ENCODE results near the gene FAXDC2.
"Not testable (repeated sequence)": the region's sequence is repeated elsewhere in the genome, so short reads cannot be mapped to it uniquely, and the experiment has no call there.

Gene FAXDC2

DNA sequence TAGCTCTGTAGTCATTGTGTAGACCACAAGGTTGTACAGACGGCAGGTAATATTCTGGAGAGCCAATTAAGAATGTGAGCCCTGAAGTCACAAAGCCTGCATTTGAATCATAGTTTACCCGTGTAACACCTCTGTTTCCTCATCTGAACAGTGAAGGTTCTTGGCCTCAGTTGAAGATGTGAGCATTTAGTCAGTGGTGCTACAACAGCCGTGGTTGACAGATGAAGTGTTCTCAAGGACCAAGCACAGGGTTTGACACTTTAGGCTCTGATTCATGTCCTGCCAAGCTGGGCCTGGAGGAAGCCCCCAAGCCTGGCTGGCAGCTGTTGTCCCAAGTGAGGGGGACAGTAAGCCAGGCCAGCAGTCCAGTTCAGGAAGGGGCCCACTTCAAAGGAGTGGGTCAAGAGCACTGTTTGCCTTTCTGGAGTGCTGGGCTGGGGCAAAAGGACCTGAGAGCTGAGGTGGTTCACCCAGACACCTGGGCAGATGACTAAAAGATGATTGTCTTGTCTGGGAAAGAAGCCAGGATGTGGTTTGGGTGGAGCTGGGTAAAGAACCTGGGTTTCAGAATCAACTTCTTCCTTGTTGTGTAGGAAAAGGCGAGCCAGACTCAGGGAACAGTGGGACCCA lies 20.7 kb downstream of the FAXDC2 start:
- DNase-seq: no peak

DNA sequence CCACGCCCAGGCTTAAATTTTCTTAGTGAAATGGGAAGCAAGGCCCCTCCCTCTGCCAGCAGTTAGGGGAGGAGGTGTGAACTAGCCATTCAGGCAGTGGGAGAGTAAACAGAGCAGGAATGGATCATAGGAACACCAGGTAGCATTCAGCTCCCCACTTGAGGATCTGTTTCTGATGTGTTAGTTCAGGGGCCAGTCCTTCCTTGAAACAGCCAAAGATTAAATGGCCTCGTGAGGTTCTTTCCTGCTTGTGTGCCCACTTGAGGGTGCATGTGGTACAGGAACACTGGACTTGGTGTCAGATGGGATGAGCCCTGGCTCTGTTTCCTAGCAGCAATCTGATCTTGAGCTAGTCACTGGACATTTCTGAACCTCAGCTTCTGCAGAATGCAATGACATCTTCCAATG lies 21.2 kb downstream of the FAXDC2 start:
- no peak for DNase-seq

GRCh38 chr5:154824070-154824469 lies 26.3 kb downstream of the FAXDC2 start:
- no peak for DNase-seq

DNA sequence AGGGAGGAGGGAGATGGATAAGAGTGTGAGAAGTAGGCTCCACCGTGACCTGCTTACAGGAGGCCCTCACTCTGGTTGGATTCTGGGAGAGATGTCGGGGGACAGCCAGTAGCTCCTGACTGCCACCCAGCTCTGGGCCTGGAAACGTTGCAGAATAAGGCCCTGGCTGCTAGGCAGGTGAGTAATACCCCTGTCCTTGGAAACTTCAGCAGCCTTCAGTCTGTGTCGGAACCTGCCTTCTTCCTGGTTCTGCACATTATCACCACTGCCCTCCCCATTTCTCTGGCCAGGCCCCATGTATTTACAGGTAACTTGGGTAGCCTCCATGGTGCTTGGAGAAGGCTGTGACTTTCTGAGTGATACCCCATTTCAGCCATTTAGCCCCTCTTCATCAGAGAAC lies 26.8 kb downstream of the FAXDC2 start:
- no peak for DNase-seq

DNA sequence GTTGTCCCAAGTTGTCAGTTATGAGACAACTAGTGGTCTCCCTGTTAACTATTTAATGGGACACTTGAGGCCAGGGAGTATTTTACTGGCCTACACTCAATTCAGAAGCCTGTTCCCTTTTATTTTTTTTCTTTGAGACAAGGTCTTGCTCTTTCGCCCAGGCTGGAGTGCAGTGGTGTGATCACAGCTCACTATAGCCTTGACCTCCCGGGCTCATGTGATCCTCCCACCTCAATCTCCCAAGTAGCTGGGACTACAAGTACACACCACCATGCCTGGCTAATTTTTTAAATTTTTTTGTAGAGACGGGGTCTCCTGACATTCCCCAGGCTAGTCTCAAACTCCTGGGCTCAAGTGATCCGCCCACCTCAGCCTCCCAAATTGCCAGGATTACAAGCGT lies 27.5 kb downstream of the FAXDC2 start:
- DNase-seq: not testable (repeated sequence)

DNA sequence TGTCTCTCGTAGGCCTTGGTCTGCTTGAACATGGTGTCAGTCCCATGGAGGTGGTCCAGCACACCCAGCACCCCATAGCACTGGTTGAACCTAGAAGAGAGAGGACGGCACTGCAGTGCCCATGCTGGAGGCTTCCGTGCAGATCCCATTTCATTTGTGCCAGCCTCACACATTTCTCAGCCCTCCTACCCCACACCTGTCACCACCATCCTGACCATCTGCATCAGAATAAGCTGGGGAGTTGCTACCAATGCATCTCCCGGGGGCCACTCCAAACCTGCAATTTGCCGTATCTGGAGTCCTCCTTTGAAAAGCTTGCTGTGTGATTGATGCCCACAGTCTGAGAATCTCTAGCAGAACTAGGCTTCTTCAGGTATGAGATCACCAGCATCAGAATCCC lies 30.0 kb downstream of the FAXDC2 start:
- DNase-seq: no peak

GRCh38 chr5:154819546-154819945 lies 30.9 kb downstream of the FAXDC2 start:
- no peak for DNase-seq

GRCh38 chr5:154818471-154819116 lies 31.8 kb downstream of the FAXDC2 start:
- no peak for DNase-seq

DNA sequence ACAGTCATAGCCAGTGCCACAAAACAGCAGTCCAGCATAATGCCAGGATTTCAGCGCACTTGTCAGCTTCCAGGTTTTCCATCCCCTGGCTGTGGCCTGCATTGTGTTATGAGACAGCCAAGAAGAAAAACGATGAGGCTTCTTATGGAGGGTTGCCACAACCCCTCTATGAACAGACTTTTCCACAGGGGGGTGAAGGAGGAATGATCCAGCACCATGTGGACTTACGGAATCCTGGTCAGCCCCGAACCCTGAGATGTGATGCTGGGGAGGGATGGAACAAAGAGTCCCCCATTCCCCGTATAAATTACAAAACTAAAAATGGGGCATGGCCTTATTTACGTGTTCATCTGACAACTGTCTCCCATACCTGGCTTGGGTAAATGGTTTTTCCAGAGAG lies 32.6 kb downstream of the FAXDC2 start:
- no peak for DNase-seq

DNA sequence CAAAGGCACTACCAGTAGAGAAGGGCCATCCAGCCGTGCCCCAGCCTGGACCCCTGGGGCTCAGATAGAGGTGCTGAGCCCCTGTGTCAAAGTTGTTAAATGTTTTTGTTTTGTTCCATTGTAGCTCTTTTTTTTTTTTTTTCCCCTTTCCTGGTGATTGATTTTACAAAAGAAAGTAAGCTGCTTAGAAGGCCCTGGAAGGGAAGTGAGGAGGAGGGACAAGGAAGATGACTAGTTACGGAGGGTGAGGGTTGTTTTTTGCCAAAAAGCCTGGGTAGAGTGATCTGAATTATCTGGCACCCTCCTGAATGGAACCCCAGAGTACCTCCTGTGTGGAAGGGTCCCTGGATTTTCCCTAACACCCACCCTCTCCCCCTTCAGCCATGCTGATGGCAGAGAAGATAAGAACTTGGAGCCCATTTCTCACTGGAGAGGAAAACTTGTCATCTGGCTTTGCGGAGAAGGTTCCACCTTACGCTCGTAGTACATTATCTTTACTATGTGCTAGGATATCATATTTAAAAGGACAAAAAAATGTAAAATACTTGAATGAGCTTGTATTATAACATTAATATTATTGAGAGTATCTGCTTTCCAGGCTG lies 33.4 kb downstream of the FAXDC2 start:
- DNase-seq: no peak

GRCh38 chr5:154815684-154816247 lies 34.6 kb downstream of the FAXDC2 start:
- DNase-seq: no peak

DNA sequence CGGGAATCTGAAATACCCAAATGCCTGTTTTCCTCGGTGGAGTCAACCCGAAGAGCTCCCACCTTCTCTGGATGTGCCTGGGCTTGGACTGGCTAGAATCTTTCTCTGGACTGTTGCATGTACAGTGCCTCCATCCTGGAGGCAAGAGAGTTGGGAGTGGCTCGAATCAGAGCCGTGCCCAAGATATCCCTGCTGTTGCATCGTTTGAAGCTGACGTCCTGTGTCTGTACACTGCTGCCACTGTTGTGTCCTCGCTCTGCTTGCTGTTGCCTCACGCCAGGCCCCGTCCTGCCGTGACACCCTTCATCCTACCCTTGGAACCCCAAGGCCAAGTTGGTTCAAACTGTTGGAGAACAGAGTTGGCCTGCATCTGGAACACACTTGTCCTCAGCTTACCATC lies 35.4 kb downstream of the FAXDC2 start:
- DNase-seq: no peak

DNA sequence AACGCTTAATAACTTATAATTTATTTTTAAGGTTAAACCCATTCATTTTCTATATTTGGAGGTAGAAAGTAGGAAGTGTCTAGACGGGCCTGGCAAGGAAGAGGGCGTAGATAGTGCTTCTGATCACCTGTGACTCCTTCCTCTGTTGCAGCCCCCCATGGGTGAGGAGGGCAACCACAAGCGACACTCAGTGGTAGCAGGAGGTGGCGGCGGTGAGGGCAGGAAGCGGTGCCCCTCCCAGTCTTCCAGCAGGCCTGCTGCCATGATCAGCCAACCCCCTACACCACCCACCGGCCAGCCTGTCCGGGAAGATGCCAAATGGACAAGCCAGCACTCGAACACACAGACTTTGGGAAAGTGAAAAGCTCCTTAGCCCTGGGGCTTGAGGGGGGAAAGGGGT lies 36.7 kb downstream of the FAXDC2 start:
- no peak for DNase-seq

GRCh38 chr5:154813158-154813557 lies 37.2 kb downstream of the FAXDC2 start:
- no peak for DNase-seq

DNA sequence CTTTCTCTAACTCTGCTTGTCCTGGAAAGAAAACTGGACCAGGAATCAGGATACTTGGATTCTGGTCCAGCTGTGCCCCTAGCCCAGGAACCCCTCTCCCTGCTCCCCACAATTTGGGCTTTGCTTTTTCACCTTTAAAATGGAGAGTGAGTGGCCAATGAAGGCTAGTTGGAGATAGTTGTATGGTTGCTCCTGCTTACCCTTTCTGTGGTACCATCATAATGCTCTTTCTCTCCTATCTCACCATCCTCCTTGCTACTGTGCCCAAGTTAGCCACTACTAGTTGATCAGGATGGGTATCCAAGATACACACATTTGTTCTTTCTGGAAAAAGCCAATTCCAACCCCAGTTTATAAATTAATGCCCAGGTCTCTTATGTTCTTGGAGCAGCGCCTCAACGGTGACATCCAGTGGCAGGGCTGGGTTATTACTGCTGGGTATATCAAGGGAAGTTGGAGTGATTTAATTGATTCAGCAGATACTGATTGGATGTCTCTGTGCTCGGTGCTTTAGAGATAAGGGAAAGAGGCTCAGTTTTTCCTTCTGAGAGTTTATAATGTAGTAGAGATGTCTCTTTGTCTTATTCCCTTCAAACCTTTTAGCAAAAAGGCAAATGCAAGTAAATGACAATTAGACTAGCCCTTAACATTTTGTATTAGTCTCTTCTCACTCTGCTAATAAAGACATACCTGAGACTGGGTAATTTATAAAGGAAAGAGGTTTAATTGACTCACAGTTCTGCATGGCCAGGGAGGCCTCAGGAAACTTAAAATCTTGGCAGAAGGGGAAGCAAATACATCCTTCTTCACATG lies 38.5 kb downstream of the FAXDC2 start:
- DNase-seq: peak; percentile 65

DNA sequence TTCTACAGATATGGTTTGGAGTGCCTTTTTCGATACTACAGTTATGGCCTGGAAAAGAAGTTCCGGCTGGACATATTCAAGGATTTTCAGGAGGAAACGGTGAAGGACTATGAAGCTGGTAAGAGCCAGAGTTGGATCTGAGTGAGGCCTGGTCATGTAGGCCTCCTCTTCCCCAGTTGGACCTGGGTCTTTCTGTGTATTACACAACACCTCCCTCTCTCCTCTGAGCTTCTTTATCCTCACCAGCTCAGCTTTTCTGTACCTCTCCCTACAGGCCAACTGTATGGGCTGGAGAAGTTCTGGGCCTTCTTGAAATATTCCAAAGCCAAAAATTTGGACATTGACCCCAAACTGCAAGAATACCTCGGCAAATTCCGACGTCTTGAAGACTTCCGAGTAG lies 39.2 kb downstream of the FAXDC2 start:
- no peak for DNase-seq

DNA sequence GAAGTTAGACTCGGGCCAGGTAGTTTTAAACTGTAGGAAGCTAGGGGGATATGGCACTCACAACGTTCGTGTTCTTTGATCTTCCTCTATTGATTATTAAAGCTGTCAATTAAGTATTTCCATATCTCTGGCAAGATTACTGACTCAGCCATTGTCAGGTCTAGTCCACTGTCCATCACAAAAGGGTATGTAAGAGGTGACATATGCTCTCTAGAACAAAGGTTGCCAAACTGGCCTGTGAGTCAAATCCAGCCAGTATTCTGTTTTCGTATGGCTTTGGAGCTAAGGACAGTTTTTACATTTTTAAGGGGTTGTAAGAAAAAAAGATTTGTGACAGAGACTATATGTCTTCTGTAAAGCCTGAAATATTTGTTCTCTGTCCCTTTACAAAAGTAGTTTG lies 44.2 kb downstream of the FAXDC2 start:
- no peak for DNase-seq

- no peak for DNase-seq
Measured at GRCh38 chr5:154802050-154802449, 48.4 kb downstream of the FAXDC2 start.

GRCh38 chr5:154801083-154801482 lies 49.3 kb downstream of the FAXDC2 start:
- no peak for DNase-seq

GRCh38 chr5:154800582-154800981 lies 49.8 kb downstream of the FAXDC2 start:
- DNase-seq: no peak

DNA sequence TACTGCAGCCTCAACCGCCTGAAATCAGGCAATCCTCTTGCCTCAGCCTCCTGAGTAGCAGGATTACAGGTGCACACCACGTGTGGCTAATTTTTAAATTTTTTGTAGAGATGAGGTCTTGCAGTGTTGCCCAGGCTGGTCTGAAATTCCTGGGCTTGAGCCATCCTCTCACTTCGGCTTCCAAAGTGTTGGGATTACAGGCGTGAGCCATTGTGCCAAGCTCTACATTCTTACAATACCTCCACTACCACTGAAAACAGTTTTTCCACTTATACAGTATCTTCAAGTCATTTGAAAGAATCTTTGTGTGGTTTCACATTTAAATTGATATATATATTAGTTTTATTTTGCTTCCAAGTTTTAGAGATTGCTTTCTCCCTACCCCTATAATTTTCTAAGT lies 52.6 kb downstream of the FAXDC2 start:
- no peak for DNase-seq

GRCh38 chr5:154795235-154795596 lies 55.2 kb downstream of the FAXDC2 start:
- DNase-seq: no peak

DNA sequence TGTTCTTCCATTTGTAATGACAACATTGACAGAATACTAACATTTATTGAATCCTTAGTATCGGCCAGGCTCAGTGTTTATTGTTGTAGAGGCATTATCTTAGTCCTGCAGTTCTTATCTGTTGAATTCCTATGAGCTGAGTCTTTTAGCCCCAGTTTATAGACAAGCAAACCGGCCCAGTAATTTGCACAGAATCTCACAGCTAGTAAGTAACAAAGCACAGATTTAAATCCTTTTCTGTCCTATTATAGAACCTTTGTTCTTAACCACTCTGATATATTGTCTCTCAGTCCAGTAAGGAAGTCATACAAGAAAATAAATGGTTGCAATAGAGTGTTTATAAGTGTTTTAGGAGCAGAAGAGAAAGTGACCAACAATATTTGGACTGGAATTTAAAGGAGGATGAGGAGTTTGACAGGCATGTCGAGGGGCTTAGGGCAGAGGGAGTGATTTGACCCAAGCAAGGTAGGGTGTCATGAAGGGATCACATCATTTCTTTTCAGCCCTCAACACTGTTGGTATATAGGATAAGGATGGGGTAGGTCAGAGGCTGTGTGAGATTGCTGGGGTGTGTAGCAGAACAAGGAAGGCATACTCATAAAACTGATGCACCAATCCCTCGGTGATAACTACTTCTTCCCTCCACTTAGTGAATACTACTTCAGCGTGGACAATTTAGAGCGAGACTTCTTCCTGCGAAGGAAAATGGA lies 55.7 kb downstream of the FAXDC2 start:
- no peak for DNase-seq
